NCI-H2196 (cell line): ENCODE data around the gene SERPINC1.
"Not testable (repeated sequence)": the region's sequence is repeated elsewhere in the genome, so short reads cannot be mapped to it uniquely, and the experiment has no call there.

Experiments used
- DNase-seq: peaks from one replicate; lab custom pipeline; 2025; ENCODE audit not compliant: unreplicated experiment; lab: John Stamatoyannopoulos, UW

SERPINC1 gene

DNA sequence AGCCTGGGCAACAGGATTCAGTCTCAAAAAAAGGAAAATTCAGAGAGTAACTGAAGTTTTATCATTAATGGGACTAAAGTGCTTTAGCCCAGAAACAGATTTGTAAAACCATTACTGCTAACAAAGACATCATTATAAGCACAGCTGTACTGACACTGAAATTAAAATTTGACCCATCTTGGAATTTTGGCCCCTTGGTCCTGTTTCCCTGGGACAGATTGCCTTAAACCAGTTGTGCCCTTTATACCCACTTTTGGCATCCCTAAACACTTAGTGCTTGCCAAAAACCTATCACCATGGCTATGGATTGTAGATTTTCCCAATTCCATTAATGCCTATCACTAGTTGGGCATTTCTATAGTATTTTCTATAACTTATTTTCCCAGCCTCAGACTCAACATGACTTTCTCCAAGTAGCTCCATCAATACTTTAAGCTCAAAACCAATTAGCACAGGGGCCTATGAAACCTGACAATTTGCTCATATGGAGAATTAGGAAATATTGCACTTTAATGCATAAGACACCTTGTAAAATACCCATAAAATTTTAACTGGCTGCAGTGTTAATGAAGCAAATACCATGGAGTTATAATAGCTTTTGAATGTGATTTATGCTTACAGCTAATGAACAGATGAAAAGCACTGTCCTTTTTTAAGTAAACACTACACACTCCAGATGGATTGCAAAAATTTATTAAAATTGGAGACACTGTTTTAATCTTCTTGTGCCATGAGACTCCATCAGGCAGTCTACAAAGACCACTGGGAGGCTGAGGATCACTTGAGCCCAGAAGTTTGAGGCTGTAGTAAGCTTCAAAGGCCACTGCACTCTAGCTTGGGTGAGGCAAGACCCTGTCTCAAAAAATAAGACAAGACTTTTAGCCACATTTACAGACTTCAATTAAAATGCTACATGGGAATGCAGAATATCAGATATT lies 53.6 kb downstream of the SERPINC1 start:
- no peak for DNase-seq

GRCh38 chr1:173862769-173863223 lies 54.3 kb downstream of the SERPINC1 start:
- no peak for DNase-seq

DNA sequence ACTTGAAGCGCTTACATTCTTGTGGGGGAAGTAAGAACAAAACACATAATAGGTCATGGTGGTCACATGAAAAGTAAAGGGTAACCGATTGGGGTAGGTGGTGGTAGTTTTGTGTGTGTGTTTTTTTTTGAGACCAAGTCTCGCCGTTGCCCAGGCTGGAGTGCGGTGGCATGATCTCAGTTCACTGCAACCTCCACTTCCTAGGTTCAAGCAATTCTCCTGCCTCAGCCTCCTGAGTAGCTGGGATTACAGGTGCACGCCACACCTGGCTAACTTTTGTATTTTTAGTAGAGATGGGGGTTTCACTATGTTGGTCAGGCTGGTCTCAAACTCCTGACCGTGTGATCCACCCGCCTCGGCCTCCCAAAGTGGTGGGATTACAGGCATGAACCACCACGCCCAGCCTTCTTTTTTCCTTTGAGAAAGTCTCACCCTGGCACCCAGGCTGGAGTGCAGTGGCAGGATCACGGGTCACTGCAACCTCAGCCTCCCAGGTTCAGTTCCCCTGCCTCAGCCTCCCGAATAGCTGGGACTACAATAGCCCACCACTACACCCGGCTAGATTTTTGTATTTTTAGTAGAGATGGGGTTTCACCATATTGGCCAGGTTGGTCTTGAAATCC lies 54.9 kb downstream of the SERPINC1 start:
- not testable (repeated sequence) for DNase-seq

- DNase-seq: no peak
Observed at GRCh38 chr1:173861731-173862145, 55.4 kb downstream of the SERPINC1 start.

DNA sequence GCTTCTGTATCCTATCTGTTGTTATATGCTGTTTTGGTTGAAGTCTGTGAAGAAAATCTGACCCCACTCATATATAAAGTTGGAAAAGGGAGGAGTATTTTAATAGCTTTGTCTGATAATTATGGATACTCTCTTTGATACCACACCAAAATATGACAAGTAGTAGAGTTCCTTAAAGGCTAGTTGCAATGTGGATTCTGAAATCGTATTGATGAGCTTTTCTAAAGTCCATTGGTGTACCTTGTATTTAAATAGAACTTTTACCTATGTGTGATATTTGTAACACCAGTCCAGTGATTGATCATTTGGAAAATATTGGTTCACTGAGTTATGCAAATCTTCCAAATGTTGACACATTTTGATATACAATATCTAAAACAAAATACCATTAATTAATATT lies 57.1 kb downstream of the SERPINC1 start:
- DNase-seq: no peak

DNA sequence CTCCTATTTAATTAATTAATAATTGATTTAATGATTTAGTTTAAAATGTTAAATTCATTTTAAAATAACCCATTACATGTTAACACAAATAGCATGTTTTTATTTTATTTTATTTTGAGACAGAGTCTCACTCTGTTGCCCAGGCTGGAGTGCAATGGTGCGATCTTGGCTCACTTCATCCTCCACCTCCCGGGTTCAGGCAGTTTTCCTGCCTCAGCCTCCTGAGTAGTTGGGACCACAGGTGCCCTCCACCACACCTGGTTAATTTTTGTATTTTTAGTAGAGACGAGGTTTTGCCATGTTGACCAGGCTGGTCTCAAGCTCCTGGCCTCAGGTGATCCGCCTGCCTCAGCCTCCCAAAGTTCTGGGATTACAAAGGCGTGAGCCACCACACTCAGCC lies 57.6 kb downstream of the SERPINC1 start:
- DNase-seq: not testable (repeated sequence)

GRCh38 chr1:173857363-173857917 lies 59.7 kb downstream of the SERPINC1 start:
- no peak for DNase-seq

DNA sequence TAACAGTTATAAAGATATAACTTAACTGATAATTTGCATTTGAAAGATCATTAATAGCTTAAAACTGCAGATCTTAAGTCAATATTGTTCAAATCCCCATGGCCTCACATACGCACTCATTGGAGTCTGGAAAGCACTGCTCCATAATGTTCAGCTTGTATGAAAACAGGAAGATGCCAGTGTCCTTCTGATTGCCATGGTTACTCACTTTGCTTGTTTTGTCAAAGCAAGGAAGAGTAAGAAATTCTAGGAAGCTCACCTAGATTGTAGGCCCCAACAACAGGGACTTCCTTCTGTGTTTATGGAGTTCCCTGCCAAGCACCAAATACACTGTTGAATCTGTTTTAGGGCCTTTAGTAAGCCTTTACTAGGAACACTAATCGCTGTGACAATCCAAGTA lies 60.2 kb downstream of the SERPINC1 start:
- no peak for DNase-seq

DNA sequence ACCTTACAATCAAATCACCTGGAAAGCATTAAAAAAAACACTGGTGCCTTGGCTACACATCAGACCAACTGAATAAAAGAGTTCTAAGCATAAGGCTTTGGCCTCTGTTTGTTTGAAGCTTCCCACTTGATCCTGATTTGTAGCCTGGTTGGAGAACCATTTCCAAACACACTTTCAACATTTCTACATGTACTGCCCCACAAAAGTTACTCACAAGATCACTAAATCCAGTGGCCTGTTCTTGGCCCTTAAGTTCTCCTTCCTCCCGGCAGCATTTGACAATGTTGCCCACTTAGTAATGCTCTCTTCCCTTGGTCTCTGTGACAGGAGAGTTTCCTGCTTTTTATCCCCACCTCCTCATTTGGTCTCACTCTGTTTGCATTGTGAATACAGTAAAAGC lies 61.1 kb downstream of the SERPINC1 start:
- no peak for DNase-seq
